AG04450 (cell line): Measurements from ENCODE around the gene RIN3. TPM values are rescaled to one million over a fixed set of nuclear protein-coding genes. Genes with fewer than 3 reads are reported as not detected.

Experiments used
- CTCF ChIA-PET: fragments of 300-600, 350-600 bp; formaldehyde crosslinking; extraction: SDS; loops from one replicate; lab custom pipeline; 2022; ENCODE audit warnings: antibody characterized with exemption, inconsistent platforms; lab: Charles Lee
- POLR2A ChIA-PET: fragments of 350-600 bp; formaldehyde crosslinking; extraction: SDS; loops from one replicate; lab custom pipeline; 2021; ENCODE audit warnings: antibody characterized with exemption, inconsistent platforms; lab: Yijun Ruan, JAX
- DNase-seq: peaks from one replicate; pipeline ENCODE4 v3.0.0-alpha.2; 2011; ENCODE audit warnings: low read depth, low spot score
- H3K27ac ChIP-seq: one replicate; pipeline ENCODE4 v1.5.1; 2012; ENCODE audit warnings: low read depth, low read length, control low read depth
- H3K27me3 ChIP-seq: one replicate; pipeline ENCODE4 v1.6.0; 2012; ENCODE audit warnings: low read length; ENCODE audit not compliant: control insufficient read depth, insufficient read depth
- H3K4me3 ChIP-seq: 2 replicates; pipeline ENCODE4 v1.5.1; 2011; ENCODE audit warnings: mild to moderate bottlenecking, low read depth, low read length, control low read depth
- H3K9me3 ChIP-seq: 2 replicates; pipeline ENCODE4 v1.5.1; 2012; ENCODE audit warnings: low read length; ENCODE audit not compliant: control insufficient read depth, insufficient read depth
- polyA plus RNA-seq: library from polyadenylated mRNA; depleted of rRNA; stranded (reverse); fragments of >200 nt; gene quantifications from 2 replicates; pipeline ENCODE4 v1.2.3, GENCODE V29; 2011
- TF ChIP-seq, protein P1 (sequence below): IDR thresholded peaks from 2 replicates; pipeline ENCODE4 v1.5.1; 2011; ENCODE audit warnings: low read depth, low read length, control low read depth, inconsistent platforms

The RIN3 gene
- polyA plus RNA-seq, 1 experiment: 3.7 TPM

GRCh38 chr14:92540472-92541048 is 27.0 kb downstream of the RIN3 start:
- peak; percentile 99 for DNase-seq
- no peaks in the 10 kb centered on the region for H3K9me3 ChIP-seq
- H3K27ac ChIP-seq: peak overlapping the region; percentile 98
- H3K4me3 ChIP-seq: no peak overlapping the region
- ChIA-PET POLR2A (interaction anchor here (0.6 to 1.4 kb wide), 5 partner anchors 28 to 105 kb away, joined by 3 to 7 read pairs (median 4); no protein-coding TSS in a partner anchor), CTCF (interaction anchor here (0.8 kb wide), 1 partner anchor 49 kb away, joined by 3 read pairs; no protein-coding TSS in a partner anchor)
- no peaks in the 10 kb centered on the region for H3K27me3 ChIP-seq
- TF ChIP-seq, protein P1, sequence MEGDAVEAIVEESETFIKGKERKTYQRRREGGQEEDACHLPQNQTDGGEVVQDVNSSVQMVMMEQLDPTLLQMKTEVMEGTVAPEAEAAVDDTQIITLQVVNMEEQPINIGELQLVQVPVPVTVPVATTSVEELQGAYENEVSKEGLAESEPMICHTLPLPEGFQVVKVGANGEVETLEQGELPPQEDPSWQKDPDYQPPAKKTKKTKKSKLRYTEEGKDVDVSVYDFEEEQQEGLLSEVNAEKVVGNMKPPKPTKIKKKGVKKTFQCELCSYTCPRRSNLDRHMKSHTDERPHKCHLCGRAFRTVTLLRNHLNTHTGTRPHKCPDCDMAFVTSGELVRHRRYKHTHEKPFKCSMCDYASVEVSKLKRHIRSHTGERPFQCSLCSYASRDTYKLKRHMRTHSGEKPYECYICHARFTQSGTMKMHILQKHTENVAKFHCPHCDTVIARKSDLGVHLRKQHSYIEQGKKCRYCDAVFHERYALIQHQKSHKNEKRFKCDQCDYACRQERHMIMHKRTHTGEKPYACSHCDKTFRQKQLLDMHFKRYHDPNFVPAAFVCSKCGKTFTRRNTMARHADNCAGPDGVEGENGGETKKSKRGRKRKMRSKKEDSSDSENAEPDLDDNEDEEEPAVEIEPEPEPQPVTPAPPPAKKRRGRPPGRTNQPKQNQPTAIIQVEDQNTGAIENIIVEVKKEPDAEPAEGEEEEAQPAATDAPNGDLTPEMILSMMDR: no peak

- TF ChIP-seq, protein P1: no peak
- Histone ChIP-seq H3K4me3 (no peak overlapping the region), H3K9me3 (no peaks in the 10 kb centered on the region), H3K27me3 (no peaks in the 10 kb centered on the region), H3K27ac (no peak overlapping the region)
- no peak for DNase-seq
- ChIA-PET CTCF (interaction anchor here (0.6 to 1.9 kb wide), 3 partner anchors 139 to 166 kb away, joined by 3 to 10 read pairs (median 5); no protein-coding TSS in a partner anchor), POLR2A (interaction anchor here (0.6 kb wide), 1 partner anchor 165 kb away, joined by 8 read pairs; no protein-coding TSS in a partner anchor)
Measured at GRCh38 chr14:92542766-92543554, 29.4 kb downstream of the RIN3 start.

DNA sequence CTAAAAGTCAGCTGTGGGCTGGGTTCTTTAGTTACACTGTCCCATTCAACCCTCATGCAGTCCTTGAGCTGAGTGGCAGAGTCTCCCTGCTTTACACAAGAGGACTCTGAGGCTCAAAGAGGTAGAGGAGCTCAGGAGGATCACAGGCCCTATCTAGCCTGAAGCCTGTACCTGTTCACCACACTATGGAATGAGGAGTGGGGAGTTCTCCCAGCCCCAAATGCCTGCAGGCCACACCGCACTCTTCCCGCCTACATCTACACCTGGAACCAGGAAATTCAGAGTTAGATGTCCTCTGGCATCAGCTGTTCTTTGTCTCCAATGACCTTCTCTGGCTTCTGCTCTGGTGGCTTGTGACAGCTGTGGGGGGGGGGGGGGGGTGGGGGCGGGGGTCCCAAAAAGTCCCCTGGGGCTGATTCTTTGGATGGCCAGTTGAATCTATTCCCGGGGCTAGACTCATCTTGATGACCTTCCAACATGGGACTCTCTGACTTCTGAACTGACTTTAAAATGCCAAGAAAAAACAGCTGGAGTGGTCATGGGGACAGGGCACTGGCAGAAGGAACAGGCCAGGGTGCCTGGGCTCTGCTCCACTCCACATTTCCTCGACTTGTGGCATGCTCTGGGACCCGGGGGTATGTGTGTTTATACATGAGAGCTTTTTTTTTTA is 30.6 kb downstream of the RIN3 start:
- TF ChIP-seq, protein P1: no peak
- H3K27ac ChIP-seq: no peak overlapping the region
- H3K9me3 ChIP-seq: no peaks in the 10 kb centered on the region
- ChIA-PET CTCF (interaction anchor here (0.6 to 1.0 kb wide), 5 partner anchors 9 to 192 kb away, joined by 3 to 10 read pairs (median 5); no protein-coding TSS in a partner anchor), POLR2A (interaction anchor here (0.6 kb wide), 1 partner anchor 405 kb away, joined by 3 read pairs; no protein-coding TSS in a partner anchor)
- no peak overlapping the region for H3K4me3 ChIP-seq
- H3K27me3 ChIP-seq: no peaks in the 10 kb centered on the region
- no peak for DNase-seq

- DNase-seq: peak; percentile 42
- Histone ChIP-seq H3K9me3 (no peaks in the 10 kb centered on the region), H3K27me3 (no peaks in the 10 kb centered on the region), H3K4me3 (no peak overlapping the region), H3K27ac (peak overlapping the region; percentile 52)
- TF ChIP-seq, protein P1: 0 out of 2 replicates have a peak, but pooled peaks have one; percentile 1
- ChIA-PET CTCF (no interaction called here), POLR2A (interaction anchor here (1.3 kb wide), 1 partner anchor 39 kb away, joined by 3 read pairs; no protein-coding TSS in a partner anchor)
Measured at GRCh38 chr14:92546347-92547053, 32.9 kb downstream of the RIN3 start.
